Breast epithelium (tissue), 4 donors: ENCODE measurements around the gene RMP24.

Experiments used
- DNase-seq, 2 donors: peaks; one replicate each; pipeline ENCODE4 v3.0.0-alpha.2; 2019; ENCODE audit warnings: low spot score in 2 of 2
- H3K27ac ChIP-seq, 2 donors: fragments of 200-600 bp; sonication (generic) in 1 of 2; one replicate each; pipeline ENCODE4 v1.5.1; 2016 to 2019; ENCODE audit warnings: mild to moderate bottlenecking in 1 of 2
- H3K27me3 ChIP-seq, 2 donors: fragments of 200-600 bp; sonication (generic) in 1 of 2; one replicate each; pipeline versions ENCODE4 v1.5.1 to v1.6.0; 2017 to 2019; ENCODE audit warnings: control low read depth in 1 of 2, mild to moderate bottlenecking in 1 of 2
- H3K36me3 ChIP-seq: fragments of 200-600 bp; one replicate; pipeline ENCODE4 v1.5.1; 2019
- H3K4me1 ChIP-seq, 2 donors: fragments of 200-600 bp; sonication (generic); one replicate each; pipeline ENCODE4 v1.5.1; 2016 to 2019; ENCODE audit warnings: control low read depth in 1 of 2
- H3K4me3 ChIP-seq, 3 donors: fragments of 200-600 bp; sonication (generic); 1 replicate in 2 of 3; 2 replicates in 1 of 3; pipeline ENCODE4 v1.5.1; 2016 to 2019; ENCODE audit warnings: mild to moderate bottlenecking in 3 of 3, moderate library complexity in 2 of 3
- H3K9me3 ChIP-seq, 2 donors: fragments of 200-600 bp; sonication (generic) in 1 of 2; one replicate each; pipeline ENCODE4 v1.5.1; 2016 to 2019; ENCODE audit warnings: control low read depth in 1 of 2
- POLR2A ChIP-seq: fragments of 450-650 bp; IDR thresholded peaks from one replicate; pipeline ENCODE4 v1.6.1; 2016; ENCODE audit warnings: antibody characterized with exemption, mild to moderate bottlenecking, moderate library complexity
- POLR2AphosphoS5 ChIP-seq, 3 donors: sonication (generic); formaldehyde crosslinking; IDR thresholded peaks; one replicate each; pipeline ENCODE4 v1.6.1; 2017; ENCODE audit warnings: antibody characterized with exemption in 3 of 3
- intact Hi-C: fragments of 100-400 bp; cut with DNase I; formaldehyde crosslinking; loops from one replicate; pipeline ENCODE4 v1.15.1; 2023; ENCODE audit warnings: low total_unique reads
- TF ChIP-seq, protein P1 (sequence below), 3 donors: fragments of 450-650 bp; IDR thresholded peaks; one replicate each; pipeline ENCODE4 v1.5.1; 2016 to 2017; ENCODE audit warnings: antibody characterized with exemption in 3 of 3, mild to moderate bottlenecking in 3 of 3, moderate library complexity in 3 of 3

Gene RMP24

DNA sequence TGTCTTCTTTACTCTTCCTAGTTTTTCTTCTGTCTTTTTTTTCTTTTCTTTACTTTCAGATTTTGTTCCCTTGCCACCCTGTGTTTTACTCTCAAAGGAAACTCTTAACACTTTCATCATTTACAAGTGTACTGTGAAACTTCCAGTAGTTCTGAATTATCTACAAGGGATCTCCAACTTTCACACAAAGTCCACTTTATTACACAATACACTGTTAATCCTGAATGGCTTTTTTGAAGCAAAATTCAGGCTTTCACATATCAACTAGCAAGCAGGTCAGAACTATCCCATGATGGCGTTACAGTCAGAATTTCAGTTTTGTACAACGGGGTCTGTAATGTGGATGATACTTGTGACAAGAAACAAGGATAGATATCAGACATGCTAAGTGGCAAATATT lies 34.5 kb downstream of the RMP24 start:
- Histone ChIP-seq H3K9me3 (no peaks in the 10 kb centered on the region), H3K27me3 (no peaks in the 10 kb centered on the region), H3K4me1 (no peaks in the 10 kb centered on the region), H3K4me3 (no peak overlapping the region), H3K36me3 (no peaks in the 10 kb centered on the region), H3K27ac (no peak overlapping the region)
- intact Hi-C loops: no loop called here
- DNase-seq: no peak
- TF ChIP-seq, protein P1, sequence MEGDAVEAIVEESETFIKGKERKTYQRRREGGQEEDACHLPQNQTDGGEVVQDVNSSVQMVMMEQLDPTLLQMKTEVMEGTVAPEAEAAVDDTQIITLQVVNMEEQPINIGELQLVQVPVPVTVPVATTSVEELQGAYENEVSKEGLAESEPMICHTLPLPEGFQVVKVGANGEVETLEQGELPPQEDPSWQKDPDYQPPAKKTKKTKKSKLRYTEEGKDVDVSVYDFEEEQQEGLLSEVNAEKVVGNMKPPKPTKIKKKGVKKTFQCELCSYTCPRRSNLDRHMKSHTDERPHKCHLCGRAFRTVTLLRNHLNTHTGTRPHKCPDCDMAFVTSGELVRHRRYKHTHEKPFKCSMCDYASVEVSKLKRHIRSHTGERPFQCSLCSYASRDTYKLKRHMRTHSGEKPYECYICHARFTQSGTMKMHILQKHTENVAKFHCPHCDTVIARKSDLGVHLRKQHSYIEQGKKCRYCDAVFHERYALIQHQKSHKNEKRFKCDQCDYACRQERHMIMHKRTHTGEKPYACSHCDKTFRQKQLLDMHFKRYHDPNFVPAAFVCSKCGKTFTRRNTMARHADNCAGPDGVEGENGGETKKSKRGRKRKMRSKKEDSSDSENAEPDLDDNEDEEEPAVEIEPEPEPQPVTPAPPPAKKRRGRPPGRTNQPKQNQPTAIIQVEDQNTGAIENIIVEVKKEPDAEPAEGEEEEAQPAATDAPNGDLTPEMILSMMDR (IDR thresholded peaks at IDR 0.05): no peak
- TF ChIP-seq POLR2AphosphoS5 (IDR thresholded peaks at IDR 0.05): no peak
- TF ChIP-seq POLR2A: no peak

DNA sequence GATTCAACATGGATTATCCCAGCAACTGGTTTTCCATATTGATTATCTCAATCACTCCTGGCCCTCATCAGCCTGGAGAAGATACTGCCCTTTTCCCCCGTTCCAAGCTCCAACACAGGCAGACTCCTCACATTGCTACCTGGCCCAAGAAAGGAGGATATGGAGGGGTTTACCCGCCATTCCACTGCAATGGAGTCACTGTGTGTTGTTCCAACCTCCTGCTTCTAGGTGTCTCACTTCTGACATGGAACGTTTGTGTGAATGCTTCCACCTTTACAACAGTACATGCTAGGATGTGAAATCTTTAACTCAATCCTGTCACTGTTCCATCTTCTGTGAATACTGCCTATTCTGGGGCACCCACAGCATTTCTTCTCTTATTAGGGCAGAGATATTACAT lies 36.7 kb downstream of the RMP24 start:
- Histone ChIP-seq H3K9me3 (no peaks in the 10 kb centered on the region), H3K27me3 (no peaks in the 10 kb centered on the region), H3K4me3 (no peak overlapping the region), H3K36me3 (no peaks in the 10 kb centered on the region), H3K4me1 (no peaks in the 10 kb centered on the region), H3K27ac (no peak overlapping the region)
- TF ChIP-seq POLR2AphosphoS5 (IDR thresholded peaks at IDR 0.05): no peak
- no peak for TF ChIP-seq POLR2A
- TF ChIP-seq, protein P1 (IDR thresholded peaks at IDR 0.05): no peak
- intact Hi-C loops: no loop called here
- DNase-seq: no peak

DNA sequence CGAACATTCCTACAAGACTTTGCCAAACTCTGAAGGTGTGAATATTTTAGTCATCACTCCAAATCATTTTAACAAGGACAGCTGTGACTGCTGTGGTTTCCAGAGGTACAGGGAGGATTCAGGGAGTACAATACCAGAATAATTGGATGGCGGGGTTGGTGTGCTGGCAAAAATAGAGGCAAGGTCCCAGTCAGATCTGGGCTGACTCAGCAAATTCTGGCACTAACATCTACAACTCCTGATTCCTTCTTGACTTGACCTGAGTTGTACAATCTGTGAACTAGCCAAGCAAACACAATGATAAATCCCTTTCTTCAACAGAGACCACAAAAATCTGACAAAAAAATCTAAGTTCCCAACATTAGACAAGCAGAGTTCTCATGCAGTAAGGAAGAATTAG lies 40.4 kb downstream of the RMP24 start:
- TF ChIP-seq POLR2AphosphoS5 (IDR thresholded peaks at IDR 0.05) (no peak), POLR2A (no peak)
- TF ChIP-seq, protein P1 (IDR thresholded peaks at IDR 0.05): no peak
- Histone ChIP-seq H3K27ac (no peak overlapping the region), H3K4me1 (no peaks in the 10 kb centered on the region), H3K36me3 (no peaks in the 10 kb centered on the region), H3K27me3 (no peaks in the 10 kb centered on the region), H3K9me3 (no peaks in the 10 kb centered on the region), H3K4me3 (no peak overlapping the region)
- no peak for DNase-seq
- intact Hi-C loops: loop anchor here (10.0 kb wide), 1 partner anchor 272 kb away; no protein-coding TSS in a partner anchor

DNA sequence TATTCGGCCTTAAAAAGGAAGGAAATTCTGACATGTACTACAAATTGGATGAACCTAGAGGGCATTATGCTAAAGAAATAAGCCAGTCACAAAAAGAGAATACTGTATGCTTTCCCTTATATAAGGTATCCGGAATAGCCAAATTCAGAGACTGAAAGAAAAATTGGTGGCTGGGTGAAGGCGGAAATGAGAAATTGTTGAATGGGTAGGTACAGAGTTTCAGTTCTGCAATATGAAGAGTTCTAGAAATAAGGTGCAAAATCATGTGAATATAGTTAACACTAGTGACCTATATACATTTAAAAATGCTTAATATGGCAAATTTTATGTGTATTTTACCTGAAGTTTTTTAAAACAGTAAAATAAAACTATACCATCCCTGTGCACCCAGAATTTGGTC lies 43.1 kb downstream of the RMP24 start:
- no peaks in the 10 kb centered on the region for H3K27me3 ChIP-seq
- no peak for DNase-seq
- H3K27ac ChIP-seq: no peak overlapping the region
- no peaks in the 10 kb centered on the region for H3K4me1 ChIP-seq
- H3K4me3 ChIP-seq: no peak overlapping the region
- H3K36me3 ChIP-seq: no peaks in the 10 kb centered on the region
- H3K9me3 ChIP-seq: no peaks in the 10 kb centered on the region
- intact Hi-C loops: loop anchor here (5.0 to 10.0 kb wide), 2 partner anchors 269 to 752 kb away; no protein-coding TSS in a partner anchor
- TF ChIP-seq, protein P1 (IDR thresholded peaks at IDR 0.05): no peak
- TF ChIP-seq POLR2A: no peak
- TF ChIP-seq POLR2AphosphoS5 (IDR thresholded peaks at IDR 0.05): no peak

DNA sequence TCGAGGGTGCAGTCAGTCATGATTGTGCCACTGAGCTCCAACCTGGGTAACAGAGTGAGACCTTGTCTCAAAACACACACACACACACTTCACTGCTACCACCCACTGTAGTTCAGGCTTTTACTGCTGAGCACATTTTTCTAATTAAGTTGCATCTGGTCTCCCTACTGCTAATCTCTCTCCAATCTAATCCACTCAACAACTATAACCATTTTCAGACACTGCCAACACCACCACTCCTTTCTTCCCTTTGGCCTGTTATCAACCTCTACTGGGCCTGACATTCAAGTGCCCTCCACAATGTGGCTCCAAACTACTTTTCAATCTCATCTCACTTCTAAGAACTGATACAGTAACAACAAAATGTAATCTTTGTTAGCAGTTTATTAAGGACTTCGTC lies 44.8 kb downstream of the RMP24 start:
- Histone ChIP-seq H3K27me3 (no peaks in the 10 kb centered on the region), H3K4me1 (no peaks in the 10 kb centered on the region), H3K36me3 (no peaks in the 10 kb centered on the region), H3K9me3 (no peaks in the 10 kb centered on the region), H3K27ac (no peak overlapping the region), H3K4me3 (no peak overlapping the region)
- TF ChIP-seq POLR2A: no peak
- TF ChIP-seq, protein P1 (IDR thresholded peaks at IDR 0.05): no peak
- no peak for TF ChIP-seq POLR2AphosphoS5 (IDR thresholded peaks at IDR 0.05)
- no peak for DNase-seq
- intact Hi-C loops: loop anchor here (5.0 to 10.0 kb wide), 2 partner anchors 268 to 750 kb away; no protein-coding TSS in a partner anchor
